NCI-H1105 (cell line): ENCODE data around the gene SV2C.
"Not testable (repeated sequence)": the region's sequence is repeated elsewhere in the genome, so short reads cannot be mapped to it uniquely, and the experiment has no call there.

Source experiments
- DNase-seq: peaks from one replicate; lab custom pipeline; 2025; lab: John Stamatoyannopoulos, UW

Gene SV2C

DNA sequence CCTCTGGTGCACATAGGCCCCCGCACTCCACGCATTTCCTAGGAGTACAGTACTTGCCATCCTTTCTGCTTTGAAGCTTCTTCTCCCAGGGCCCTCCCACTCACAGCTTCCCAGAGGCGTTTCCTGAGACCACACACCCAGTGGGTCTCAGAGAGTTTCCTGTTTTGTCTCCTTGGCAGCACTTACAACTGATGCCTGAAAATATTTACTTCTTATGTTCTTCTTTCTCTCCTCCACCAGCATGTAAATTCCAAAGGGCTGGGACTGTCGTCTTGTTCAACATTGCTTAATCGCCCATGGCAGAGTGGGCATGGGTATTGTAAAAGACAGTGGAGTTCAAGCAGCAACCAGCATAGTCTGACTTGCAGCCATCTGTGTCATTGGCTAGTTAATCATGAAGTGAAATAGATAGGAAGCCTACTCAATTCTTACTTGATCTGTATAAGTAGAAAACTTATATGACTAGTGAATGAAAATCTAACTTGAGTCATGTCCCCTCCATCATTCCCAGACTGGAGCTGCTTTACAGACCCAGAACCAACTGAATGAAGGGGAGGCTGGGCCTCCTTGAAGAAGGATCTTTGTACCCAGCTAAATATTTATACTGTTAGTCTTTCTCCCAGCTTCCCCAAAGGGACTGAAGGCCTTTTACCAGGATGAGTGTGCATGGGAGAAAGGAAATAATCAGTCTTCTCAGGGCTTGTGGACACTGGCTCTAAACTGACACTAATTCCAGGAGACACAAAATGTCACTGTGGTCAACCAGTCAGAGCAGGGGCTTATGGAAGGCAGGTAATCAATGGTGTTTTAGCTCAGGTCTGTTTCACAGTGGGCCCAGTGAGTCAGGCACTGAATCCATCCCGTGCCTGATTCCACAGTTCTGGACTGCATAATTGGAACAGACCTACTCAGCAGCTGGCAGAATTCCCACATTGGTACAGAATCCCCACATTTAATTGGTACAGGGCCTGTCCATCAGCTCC, 116.4 kb downstream of the SV2C start:
- DNase-seq = no peak

DNA sequence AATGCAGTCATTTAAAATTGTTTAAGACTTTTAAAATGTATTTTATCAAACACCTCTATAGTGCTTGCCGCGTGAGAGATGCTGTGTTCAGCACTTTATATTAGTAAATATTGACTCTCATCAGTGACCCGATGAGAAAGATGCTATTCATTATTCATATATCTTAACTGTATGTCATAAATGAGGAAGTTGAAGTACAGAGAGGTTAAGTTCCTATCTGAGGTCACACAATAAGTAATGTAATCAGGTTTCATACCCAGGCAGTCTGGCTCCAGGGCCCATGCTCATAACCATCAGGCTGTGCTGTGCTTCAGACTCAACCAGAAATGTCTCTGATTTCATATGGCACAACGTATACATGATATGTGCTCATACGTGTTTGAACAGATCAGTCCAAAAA, 119.0 kb downstream of the SV2C start:
- DNase-seq = no peak

DNA sequence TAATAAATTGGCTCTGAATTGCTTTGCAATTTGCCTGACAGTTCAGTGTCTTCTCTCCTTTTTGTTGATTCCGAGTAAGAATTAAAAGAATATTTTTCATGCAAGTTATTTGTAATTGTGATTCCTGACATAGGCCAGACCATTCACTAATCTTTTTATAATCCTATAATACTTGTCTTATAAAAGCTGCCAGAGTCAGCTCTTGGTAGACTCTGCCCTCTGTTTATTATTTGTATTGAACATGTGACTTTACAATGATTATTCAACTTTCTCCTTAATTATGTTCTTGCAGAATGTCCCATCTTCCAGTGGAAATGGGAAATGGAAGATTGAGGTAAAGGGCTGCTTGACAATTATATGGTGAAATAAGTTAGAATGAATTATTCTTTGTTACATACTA, 121.0 kb downstream of the SV2C start:
- DNase-seq = no peak

DNA sequence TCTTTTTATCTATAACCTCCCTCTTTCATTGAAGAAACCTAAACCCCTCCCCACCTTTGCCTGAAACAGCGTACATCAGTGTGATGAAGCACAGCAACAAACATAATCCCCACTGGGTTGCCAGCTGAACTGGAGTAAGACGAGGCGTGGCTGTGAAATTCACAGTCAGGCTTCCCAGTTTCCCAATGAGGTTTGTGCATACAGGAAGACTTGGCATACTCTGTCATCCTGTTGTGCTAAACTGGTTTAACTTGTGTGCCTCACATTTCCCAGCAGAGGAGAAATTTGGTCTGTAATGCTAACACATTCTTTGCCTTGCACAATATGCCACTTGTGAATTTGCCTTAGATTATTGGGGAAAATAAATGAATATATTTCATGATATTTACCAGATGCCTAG, 121.5 kb downstream of the SV2C start:
- no peak for DNase-seq

DNA sequence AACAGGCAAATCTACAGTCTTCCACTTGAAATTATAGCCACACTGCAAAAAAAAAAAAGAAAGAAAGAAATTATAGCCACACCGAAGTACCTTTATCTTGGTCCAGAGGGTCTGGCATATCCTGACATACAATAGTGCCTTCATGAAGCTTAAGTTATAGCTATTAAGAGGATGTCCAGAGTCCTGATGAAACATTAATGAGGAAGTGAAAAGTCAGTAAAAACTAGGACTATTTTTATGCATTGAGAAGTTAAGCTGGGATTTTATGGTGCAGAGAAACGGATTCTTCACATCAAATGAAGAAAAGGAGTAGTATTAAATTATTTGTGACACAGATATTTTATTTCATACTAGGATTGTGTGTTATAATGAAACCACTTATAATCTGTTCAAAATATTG, 123.9 kb downstream of the SV2C start:
- no peak for DNase-seq

DNA sequence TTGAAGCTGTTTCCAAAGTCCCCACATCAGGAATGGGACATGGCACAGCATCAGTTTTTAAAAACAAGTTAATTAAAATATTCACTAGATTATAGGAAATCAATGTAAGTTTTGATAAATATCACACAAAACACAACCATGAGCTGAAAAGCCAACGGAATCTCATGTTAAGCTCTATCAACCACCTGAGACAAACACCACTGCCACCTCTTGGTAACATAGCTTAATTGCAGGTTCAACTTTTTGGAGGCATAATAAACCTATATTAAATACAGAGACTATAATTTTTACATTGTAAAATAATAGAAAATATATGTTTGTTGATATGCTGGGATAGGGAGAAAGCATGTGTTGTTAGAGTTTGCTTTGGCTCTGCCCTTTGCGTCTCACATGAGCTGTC, 126.1 kb downstream of the SV2C start:
- no peak for DNase-seq

DNA sequence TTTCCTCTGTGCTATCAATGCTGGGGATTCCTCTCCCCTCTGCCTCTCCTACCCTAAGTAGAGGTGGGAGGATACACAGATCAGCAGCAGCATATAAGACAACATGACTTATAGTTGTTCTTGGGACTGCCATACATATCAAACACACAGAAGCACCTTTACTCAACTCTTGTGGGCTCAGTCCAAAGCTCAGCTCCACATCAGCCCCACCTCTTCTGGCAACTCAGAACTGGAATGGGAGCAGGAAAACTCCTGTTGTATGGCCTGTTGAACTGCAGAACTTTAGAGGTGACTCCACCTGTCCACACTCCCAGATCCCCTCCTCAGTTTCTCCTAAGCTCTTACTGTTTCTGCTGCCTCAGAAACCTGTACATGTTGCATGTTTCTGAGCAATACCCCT, 127.8 kb downstream of the SV2C start:
- no peak for DNase-seq

DNA sequence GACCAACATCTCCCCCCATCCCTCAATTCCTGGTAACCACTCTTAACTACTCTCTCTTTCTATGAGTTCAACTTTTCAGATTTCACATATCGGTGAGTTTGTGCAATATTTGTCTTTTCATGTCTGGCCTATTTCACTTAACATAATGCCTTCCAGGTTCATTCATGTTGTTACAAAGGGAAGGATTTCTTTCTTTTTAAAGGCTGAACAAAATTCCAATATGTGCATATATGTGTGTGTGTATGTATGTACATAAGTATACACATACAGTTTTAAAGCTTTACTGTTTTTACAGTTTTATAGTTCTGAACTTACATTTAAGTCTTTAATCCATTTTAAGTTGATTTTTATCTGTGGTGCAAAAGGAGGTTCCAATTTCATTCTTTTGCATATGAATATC, 130.7 kb downstream of the SV2C start:
- no peak for DNase-seq

DNA sequence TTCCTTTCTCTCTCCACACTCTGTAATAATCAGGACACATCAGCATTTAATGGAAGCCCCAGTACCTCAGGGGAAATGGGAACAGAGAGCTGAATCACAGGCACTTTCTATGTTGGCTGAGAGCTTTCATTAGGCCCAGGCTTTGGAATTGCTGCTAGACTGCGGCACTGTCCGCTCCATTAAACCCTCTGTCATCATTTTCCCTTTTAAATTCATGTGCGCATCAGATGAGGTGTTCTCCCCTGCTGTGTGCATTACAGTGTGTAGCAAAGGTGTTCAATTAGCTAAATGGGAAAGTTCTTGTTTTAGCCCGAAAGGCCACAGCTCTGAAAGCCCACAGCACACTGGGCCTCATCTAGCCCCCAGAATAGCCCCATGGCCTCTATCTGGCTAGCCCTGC, 133.6 kb downstream of the SV2C start:
- no peak for DNase-seq

DNA sequence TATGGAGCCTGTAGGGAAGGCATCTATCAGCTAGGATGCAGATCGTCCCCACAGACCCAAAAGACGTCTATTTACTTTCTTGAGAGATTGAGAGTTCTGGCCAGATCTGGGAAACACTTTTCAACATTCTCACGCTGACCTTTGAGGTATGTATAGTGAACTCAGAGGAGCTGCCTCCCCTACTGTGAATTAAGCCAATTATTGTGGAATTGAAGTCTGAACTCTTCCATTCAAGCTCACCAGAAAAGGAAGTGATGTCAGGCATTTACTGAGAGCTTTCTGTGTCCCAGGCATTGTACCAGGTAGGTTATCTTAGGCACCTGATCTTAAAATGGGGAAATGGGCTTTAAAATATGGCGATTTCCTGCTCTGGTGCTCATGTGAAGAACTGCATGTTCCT, 136.5 kb downstream of the SV2C start:
- no peak for DNase-seq

DNA sequence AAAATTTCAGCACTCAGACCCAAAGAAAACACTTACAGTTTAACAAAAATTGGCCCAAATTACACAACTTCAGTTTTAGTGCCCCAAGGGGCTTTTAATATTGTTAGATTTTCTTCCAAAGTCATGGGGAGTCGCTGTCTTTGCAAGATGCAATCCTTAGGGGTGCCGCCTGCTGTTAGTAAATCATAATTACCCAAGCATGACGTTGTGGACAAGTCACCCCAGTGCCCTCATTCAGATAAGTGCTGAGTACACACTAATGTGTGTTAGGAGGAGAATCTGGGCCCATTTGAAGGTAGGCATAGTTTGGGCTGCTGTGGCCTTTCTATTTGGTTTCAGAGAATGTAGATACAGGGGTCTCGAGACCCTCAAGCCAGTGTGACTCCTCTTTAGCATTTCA, 138.1 kb downstream of the SV2C start:
- DNase-seq = no peak

DNA sequence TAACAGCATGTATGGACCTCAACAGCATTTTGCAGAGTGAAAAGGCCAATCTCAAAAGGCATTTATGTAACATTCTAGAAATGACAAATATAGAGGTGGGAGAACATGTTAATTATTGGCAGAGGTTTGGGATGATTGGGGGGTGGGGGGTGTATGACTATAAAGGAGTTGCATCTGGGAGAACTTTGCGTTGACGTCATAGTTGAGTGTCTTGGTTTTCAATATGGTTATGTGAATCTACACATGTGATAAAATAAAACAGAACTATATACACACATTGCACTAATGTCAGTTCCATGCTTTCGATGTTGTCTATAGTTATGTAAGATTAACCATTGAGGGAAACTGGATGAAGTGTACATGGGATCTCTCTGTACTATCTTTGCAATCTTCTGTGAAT, 139.1 kb downstream of the SV2C start:
- no peak for DNase-seq

DNA sequence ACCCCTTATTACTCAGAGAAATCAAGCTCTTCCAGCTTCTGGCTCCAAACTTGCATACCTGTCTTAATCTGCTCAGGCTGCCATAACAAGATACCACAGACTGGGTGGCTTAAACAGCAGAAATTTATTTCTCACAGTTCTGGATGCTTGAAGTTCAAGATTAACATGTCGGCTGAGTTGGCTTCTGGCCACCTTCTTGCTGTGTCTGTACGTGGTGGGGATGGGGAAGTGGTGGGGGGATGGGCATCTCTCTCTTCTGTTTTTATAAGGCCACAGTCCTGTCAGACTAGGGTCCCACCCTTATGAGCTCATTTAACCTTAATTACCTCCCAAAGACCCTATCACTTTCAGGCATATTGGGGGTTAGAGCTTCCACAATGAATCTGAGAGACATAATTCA, 140.5 kb downstream of the SV2C start:
- no peak for DNase-seq

DNA sequence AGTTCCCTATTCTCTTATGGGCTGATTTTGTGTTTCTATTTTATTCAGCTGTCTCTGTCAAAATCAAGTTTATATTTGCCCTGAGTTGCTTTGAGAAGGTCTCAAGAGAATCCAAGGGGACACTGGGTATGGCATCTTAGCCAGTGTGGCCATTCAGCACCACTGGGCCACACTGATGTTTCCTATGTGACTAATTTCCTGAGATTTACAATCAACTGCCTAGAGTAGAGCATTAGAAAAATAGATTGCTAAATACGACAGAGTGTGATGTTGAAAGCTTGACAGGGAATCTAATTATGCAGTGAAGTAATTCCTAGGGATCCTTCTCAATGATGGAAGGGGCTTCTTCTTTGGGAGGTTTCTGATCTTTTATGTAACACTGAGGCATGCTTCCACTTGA, 141.7 kb downstream of the SV2C start:
- DNase-seq = no peak

DNA sequence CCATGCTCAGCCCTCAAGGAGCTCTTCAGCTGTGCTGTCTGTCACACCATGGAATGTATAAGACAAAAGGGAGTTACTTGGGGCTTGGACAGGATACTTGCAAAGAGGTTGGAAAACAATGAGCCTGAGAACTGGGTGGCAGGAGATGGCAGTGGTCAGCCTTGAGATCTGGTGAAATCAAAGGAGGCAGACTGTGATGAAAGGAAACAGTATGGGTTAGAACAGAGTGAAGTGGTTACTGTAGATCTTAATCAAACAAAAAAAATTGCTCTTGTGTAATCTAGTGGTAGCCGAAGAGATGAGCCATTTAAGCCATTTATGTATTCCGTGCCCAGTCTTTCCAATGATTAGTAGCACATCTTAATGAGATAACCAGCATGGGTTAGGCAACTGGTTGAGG, 142.2 kb downstream of the SV2C start:
- DNase-seq = no peak

DNA sequence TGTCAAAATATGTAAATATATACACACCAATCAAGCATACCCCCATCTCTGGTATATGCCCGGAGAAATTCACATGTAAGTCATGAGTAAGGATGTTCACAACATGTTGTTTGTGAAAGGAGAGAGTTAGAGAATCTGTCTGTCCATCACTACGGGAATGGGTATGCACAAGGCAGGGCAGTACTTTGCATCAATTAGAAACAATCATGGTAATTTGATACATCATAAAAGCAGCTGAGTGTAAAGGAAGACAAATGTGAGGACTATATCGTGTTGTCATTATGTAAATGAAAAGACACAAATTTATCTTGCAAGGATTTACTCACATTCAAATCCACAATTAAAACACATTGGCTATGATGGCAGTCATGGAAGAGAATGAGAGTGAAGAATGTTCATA, 146.7 kb downstream of the SV2C start:
- no peak for DNase-seq

DNA sequence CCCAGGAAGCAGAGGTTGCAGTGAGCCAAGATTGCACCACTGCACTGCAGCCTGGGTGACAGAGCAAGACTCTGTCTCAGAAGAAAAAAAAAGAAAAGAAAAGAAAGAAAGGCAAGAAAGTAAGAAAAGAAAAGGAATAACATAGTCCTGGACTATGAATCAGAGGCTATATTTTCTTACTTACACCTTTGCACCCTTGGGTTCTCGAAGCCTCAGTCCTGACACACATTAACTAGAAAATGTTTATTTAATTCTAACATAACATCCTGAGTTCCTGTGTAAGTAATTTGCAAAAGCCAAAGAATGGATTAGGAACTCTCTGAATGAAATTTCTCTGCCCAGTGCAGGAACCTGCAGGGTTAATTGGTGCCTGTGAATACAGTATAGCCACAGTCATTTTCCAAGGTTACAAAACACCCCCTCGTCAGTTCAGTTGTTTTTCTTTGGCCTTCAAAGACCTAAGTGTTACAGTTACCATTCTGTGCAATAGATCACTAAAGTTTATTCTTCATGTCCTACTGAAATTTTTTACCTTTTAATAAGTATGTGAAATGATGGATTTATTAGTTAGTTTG, 147.6 kb downstream of the SV2C start:
- DNase-seq = no peak

DNA sequence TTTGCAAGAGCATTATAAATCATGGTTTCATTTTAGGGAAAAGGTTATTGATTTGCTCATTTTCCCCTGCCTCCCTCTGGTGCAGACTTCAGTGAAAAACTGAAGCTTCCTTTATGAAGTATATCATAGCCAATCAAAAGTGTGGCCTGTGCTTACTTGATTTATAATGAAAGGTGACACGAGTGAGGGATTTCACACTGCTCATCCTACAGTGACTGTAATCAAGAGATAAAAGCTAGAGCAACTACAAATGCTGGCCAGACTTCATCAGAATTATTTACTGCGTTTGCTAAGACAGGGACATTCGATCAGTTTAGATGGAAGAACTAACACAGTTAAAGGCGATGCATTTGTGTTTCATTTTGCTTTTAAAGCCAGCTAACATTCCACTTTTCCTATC, 151.5 kb downstream of the SV2C start:
- no peak for DNase-seq

DNA sequence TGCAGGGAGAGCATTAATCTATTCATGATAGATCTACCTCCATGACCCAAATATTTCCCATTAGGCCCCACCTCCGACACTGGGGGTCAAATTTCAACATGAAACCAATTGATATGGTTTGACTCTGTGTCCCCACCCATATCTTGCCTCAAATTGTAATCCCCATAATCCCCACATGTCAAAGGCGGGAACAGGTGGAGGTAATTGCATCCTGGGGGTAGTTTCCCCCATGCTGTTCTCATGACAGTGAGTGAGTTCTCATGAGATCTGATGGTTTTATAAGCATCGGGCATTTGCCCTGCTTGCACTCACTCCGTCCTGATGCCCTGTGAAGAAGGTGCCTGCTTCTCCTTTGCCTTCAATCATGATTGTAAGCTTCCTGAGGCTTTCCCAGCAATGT, 153.5 kb downstream of the SV2C start:
- DNase-seq = no peak

DNA sequence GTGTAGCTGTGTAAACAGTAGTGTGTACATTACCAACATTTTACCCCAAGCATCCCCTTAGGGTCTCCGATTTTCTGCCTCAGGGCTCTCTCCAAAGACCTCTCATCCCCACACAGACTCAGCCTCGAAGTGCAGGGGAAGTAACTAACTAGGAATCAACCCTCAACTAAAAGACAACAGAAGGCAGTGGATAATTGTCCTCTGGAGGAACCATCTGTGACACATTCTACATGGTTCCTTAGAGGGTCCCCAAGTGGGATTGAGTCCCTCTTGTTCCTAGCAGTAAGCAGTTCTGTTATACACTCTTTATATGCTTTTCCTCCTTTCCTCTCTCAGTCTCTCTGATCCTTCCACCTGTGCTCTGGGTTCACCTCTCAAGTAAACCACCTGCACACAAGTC, 157.2 kb downstream of the SV2C start:
- no peak for DNase-seq

DNA sequence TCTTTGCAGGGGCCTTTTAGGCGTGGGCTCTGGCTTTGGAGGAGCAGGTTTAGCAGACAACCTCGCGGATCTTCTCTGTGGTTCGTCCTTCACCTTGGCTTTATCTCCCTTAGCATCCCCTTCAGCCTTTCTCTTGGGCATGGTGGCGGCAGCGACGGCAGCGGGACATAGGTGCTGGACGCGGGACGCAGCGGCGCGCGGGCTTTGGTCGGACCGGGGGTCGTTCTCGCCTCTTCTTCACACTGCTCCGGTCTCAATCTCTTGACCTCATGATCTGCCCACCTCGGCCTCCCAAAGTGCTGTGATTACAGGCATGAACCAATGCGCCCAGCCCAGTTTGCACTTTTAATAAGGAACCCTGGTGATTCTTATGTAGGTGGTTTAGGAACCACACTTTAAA, 159.0 kb downstream of the SV2C start:
- DNase-seq = not testable (repeated sequence)

DNA sequence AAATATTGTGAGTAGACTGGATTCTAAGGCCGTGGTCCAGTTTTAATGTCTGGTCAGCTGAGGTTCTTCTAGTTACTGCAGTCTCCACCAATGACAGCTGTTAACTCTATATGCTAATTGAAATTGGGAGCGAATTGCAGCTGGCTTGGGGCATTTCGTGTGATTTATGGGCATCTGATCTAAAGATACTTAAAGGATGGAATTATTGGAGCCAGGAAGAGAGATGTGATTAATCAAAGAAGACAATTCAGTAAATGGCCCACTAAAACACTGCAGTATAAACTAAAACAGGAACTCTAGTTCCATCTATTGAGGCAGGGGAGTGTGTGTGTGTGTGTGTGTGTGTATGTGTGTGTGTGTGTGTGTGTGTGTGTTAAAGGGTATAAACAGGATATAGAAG, 162.4 kb downstream of the SV2C start:
- no peak for DNase-seq

DNA sequence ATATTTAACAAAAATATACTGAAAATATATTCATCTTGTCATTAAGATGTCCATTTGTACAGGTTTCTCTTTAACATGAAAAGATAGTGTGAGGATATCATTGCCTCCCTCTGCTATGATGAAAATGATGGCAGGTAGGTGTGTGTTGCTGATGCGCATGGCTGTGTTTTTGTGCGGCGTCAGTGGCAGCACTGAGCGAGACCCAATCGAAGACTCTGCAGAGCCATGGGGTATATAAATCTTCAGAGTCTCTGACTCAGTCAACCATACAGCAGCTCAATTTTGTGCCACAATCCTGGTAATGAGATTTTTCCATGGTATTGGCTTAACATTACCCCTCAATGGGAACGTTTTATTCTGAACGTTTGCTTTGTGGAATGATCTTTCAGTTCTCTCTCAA, 166.4 kb downstream of the SV2C start:
- DNase-seq = no peak

DNA sequence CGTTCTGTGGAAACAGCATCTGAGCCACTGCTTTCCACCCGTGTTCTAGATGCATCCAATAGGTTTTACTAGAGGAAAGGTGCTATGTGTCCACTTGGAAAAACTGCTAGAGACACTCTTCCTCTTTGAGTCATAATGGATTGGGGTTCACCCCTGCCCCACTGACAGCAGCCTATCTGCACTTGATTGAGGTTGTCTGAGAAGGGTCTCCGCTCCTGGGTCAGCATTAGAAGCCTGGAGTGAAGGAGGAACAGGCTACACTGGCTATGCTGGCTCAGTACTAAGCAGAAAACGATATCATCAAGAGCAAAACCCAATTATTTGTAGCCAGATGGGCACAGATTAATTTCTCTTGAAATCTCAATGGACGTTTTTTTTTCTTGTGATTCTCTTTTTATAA, 167.3 kb downstream of the SV2C start:
- DNase-seq = no peak
